ENCODE results near the gene DIS3L2.
"Not testable (repeated sequence)": the region's sequence is repeated elsewhere in the genome, so short reads cannot be mapped to it uniquely, and the experiment has no call there.

GRCh38 chr2:232313645-232314044, 352.1 kb downstream of the DIS3L2 start:
- not testable (repeated sequence) for TF ChIP-seq CTCF (conservative IDR thresholded peaks at IDR 0.05); EZH2 (IDR thresholded peaks at IDR 0.05; ENCODE audit: low read depth)
